GM19397 (cell line): ENCODE results near the gene MPEG1.

Experiments
- ATAC-seq: cut with Tn5 transposase; IDR thresholded peaks from one replicate; pipeline ENCODE4 v1.9.1; 2021; ENCODE audit warnings: mild to moderate bottlenecking, moderate library complexity; ENCODE audit not compliant: unreplicated experiment

Gene MPEG1

DNA sequence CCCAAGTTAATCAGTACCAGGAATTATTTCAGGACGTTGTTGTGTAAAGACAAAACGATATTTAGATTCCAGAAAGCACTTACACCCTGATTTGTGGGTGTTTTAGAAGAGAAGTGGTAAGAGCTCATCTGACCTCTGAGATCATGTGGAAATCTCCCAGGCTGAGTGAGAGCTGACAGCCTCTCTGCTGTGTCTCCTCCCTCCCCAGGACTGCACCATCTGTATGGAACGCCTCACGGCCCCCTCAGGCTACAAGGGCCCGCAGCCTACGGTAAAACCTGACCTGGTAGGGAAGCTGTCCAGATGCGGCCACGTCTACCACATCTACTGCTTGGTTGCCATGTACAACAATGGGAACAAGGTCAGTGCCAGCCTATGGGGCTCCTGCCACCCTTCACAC, 20.8 kb downstream of the MPEG1 start:
- ATAC-seq: no peak

DNA sequence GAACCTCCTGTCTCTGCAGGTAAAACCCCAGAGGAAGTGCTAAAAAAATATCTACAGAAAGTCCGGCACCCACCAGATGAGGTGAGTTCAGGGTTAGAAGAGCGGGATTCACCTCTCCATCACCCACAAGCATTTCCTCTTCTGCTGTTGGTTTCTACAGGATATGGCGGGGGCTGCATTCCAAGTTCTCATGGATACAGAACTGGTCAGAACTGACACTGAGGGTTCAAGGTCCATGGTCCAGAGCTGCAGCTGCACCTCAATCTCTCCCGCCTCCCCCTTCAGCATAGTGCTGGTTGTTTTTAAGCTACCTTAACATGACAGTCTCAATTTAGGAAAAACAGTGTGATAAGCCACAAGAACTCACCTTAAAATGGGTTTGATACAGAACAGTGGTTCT, 21.6 kb downstream of the MPEG1 start:
- ATAC-seq: no peak

DNA sequence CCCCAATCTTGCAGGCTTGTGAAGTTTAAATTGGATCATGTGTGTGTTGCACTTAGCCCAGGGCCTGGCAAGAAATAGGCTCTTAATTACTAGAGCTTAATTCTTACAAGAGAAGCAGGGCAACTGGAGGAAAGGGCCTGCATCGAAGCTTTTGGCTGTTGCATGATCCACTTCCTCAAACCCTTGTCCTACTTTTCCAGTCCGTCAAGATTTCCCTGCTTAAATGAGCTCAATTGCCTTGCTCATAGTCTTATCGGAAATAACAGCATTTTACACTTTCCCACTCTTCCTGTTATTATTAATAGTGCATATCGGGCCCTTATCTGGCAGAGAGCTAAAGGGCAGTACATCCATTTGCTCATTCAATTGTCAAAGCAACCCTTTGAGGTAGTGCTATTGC, 22.7 kb downstream of the MPEG1 start:
- ATAC-seq: no peak

DNA sequence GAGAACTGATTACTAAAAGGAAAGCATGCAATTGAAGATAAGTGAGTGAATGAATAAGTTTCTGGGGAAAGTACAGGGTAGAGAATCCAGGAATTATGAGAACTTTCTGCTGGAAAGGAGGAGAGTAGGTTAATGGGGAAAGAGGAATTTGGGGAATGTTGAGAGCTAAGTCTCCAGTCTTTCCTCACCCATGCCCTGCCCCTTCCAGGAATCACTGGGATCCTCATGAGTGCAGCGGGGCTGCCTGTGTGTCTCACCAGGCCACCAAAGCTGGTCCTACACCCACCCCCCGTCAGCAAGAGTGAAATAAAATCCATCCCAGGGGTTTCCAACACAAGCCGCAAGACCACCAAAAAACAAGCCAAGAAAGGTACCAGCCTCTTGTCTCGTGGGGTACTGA, 23.8 kb downstream of the MPEG1 start:
- no peak for ATAC-seq

DNA sequence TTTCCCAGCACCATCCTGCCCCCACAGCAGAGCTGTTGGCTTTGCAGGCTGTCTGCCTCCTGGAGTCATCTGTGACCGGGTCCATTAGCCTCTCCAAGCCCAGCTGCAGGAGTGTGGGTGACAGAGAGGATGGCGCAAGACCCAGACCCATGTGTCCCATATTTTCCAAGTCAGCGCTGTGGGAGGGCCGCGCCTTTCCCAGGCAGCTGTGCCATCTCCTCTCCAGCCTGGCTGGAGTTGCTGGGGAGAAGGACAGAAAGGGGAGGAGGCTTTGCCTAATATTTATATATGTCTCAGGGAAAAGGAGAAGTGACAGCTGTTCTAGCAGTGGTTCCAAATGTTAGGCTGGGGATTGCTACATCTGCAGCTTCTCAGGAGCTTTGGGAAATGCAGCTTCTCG, 25.1 kb downstream of the MPEG1 start:
- no peak for ATAC-seq

DNA sequence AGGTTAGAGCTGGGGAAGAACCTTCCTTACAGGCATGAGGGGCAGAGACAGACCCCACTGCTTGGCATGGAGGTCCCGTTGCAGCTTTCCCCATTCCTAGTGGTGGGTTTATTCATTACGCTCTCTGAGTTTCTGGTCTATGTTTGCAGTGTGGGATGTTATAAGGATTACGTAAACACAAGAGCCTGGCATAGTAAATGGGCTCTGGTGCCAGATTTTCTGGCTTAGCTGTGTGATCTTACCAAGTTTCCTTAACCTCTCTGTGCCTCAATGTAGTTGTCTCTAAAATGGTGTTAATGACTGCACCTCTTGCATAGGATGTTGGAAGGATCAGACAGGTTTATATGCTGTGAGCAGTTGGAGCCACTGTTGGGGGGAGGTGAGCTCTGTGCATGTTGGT, 25.7 kb downstream of the MPEG1 start:
- ATAC-seq: no peak

DNA sequence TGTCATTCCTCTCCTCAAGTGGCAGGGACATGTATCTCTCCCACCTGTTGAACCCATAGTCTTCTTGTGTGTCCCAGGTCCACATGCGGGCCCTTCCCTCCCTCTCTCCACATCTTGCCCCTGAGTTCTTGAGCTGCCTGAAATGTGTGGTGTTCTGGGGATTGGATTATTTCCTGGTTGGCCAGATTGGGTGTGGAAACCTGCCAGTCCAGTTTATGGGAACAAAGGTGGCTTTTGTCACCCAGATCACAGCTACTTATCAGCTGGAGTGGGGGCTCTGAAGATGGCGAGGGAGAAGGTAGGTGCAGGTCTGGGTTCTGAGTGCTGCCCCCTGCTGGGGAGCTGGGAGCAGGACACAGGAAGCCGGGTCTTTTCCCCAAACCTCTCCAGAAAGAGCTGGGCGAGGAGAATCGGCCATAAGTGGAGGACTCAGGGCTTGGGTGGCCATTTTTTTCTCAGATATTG, 26.6 kb downstream of the MPEG1 start:
- peak; percentile 66 for ATAC-seq

DNA sequence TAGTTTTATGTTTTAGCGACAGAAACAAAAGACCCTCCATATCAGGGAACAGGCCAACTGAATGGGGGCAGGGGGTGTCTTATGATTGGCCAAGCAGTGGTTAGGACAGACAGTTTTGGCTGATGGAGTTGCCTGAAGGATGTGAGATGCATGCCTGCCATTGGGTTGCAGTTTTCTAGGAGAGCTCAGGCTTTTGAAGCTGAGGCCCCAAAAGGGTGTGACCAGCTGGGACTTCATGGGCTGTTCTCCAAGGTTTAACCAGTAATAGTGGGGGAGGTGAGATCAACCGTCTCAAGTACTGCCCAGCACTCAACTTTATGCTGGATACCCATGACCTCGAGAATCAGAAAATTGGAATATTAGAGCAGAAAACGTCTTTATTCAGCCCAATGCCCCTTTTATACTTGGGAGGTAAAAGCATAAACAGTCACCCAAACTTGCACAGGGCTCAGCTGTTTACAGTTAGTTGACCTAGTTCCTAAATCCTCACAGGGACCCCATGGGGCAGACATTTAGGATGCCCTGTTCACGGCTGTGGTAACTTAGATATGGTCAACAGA, 27.3 kb downstream of the MPEG1 start:
- no peak for ATAC-seq

DNA sequence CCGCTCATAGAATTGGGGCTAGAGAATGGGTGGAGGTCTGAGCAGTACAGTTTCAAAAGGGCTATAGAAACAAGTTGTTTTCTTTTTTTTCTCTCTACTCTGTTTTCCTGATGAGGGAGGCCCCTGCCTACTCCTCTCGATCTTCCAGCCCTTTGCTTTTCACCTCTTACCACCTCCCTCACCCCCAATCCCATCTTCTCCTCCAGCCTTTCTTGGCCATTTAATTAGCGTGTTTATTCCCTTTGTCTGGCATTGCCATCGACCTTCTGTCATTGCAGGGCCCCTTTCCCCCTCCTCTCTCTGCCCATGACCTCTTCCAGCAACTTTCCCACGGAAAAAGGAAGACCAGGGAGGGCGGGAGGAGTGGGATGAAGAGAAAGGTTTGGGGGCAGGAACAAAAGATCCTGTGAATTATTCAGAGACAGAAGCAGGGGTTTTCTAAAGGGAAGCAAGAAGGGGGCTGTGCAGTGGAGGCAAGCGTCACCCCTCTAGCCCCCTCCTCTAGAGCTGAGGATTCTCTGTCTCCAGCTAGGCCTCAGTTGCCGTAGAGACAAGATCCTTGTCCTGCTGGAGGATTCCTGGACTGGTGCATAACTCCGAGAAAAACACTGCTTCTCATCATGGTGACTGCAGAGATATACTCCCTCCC, 27.9 kb downstream of the MPEG1 start:
- no peak for ATAC-seq

DNA sequence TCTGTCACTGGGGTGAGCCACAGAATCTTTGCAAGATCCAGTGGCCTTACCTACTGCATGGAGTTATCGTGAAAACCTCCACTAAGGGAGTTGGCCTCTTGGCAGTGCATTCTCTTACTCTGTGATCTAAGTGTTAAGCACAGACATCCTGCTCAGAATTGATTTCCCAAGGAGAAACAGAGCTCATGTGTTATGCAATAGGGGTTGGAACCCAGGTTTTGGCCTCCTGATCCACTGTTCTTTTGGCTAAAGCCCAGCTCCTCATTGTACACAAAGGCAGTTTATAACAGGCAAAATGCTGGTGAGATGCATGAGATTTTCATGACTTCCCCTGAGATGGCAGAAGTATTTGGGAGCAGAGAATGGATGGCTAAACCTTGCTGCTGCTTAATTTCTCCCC, 29.0 kb downstream of the MPEG1 start:
- no peak for ATAC-seq

DNA sequence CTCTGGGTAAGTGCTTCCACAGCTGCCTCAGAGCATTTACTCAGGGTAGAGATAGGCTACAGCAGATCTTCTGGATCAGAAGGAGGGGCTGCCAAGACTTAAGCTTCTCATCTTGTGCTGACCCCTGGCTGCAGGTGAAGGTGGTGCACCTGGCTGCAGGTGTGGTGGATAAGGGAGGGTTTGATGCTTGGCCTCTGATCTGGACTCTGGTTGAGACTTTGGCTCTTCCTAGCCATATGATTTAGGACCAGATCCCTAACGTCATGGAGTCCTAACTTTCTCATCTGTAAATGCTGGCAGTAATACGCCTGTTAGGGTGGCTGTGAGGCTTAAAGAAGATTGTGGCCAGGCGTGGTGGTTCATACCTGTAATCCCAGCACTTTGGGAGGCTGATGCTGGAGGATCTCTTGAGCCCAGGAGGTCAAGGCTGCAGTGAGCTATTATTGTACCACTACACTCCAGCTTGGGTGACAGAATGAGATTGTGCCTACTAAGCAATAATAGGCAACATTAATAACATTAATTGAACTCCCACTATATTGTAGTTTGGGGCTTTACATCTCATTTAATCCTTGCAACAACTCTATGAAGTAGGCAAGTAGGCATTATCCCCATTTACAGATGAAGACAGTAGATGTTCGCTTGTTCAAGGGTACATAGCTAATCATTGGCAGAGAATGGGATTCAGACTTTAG, 30.1 kb downstream of the MPEG1 start:
- no peak for ATAC-seq

DNA sequence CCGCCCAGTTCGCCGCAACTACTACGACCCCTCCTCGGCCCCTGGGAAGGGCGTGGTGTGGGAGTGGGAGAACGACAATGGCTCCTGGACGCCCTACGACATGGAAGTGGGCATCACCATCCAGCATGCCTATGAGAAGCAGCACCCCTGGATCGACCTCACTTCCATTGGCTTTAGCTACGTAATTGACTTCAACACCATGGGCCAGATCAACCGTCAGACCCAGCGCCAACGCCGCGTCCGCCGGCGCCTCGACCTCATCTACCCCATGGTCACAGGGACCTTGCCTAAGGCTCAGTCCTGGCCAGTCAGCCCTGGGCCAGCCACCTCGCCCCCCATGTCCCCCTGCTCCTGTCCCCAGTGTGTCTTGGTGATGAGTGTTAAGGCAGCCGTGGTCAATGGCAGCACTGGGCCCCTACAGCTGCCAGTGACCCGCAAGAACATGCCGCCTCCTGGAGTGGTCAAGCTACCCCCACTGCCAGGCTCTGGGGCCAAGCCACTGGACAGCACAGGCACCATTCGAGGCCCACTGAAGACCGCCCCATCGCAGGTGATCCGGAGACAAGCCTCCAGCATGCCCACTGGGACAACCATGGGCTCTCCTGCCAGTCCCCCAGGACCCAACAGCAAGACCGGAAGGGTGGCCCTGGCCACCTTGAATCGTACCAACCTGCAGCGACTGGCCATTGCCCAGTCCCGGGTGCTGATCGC, 30.8 kb downstream of the MPEG1 start:
- ATAC-seq: no peak

DNA sequence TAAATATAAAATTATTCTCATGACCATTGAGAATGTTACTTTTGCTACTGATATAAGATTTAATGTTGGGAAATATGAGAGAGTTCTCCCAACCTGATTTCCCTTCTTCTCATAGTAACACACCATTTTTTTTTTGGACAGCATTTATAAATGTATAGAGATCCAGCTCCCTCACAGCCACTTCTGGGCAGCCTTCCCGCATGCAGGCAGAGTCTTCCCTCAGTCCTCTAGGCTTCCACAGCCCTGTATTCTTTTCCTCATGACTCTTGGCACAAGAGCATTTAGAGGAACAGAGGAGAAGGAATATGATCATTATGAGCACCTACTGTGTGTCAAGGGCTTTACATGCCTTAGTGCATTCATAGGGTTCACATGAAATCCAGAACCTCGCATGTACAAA, 31.8 kb downstream of the MPEG1 start:
- ATAC-seq: no peak

DNA sequence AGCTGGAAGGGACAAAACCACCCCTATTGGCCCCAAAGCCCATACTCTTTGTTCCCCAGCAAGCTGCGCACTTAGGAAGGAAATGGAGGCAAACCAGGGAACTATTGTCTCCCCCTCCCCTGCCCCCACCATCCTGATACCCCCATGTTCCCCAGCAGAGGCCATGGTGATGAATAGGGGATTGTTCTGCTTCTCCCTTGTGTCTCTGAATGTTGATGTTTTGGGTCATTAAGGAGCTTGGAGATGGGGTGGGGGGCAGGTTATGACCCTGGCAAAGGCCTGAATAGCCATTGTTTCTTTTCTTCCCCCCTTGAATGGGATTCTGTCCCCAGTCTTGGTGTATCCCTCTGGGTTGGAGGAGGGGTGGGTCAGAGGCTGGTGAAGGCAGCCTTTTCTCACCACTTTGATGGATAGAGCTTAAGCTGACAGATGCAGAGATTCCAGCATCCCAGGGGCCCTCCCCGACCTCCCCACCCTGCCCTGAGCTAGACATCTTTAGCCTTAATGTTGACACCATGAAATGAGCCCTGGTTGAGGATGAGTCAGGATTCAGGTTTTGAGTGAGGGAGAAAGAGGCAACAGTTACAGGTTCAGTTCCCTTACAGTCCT, 32.5 kb downstream of the MPEG1 start:
- no peak for ATAC-seq

DNA sequence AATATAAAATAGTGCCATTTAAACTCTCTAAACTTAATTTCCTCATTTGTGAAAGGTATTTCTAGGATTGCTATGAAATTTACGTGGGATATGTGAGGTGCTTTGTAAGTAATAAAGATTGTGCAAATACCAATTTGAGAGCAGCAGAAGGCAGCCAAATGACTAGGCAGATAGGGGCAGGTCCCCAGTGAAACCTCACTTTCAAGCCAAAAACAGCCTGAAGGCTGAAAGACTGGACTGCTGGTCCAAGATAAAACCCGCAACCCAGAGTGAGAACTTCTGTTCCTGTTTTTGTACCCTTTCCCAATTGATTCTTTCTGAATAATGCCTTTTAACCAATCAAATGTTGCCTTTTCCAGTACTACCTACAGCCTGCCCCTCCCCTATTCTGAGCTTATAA, 33.6 kb downstream of the MPEG1 start:
- no peak for ATAC-seq

DNA sequence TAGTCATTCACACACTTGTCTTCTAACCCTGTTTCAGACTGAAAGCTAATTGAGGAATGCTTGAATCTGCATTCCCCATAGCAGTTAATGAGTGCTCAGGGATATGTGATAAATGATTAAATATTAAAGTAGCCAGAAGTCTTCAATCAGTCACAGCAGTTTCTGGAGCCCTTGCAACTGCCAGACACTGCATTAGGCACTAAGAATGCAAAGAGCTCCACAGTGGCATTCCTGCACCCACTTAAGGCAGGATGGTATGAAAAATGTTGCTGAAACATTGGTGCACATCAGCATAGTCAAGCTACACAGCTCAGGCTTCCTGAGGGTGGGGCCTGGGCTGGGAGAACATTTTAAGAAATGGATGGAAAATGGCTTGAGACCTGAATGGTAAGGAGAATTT, 34.3 kb downstream of the MPEG1 start:
- ATAC-seq: no peak

DNA sequence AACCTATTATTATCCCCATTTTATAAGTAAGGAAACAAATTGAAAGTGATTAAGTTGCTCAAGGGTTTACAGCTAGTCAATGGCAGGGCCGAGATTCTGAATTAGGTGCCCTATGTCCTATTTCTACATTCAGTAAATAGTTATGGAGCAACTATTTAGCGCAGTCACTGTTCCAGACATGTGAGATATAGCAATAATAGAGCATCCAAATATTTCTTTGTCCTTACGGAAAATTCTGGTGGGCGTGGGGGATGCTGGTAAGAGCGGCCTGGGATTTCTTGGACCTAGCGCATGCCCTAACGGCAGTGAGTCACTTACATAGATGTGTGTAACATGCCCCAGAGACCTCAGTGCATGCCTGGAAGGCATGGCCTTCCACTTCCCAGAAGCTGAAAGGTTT, 36.4 kb downstream of the MPEG1 start:
- no peak for ATAC-seq

DNA sequence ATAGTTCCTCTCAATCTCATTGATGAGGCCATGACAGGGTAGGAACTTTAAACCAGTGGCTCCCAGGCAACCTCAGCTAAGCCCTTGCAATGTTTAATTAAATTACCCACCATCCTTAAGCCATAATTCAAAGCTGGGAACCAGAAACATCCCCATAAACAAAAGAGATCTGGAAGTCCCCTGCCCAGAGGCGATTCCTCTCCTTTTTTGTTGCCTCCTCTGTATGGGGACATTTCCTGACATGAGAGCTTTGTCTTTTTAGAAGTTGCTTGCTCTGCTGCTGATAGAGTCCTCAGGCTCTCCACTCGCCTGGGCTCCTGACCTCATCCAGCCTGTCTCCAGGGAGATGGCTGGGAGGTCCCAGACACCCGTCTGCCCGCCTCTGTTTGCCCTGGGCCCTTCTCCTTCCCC, 37.6 kb downstream of the MPEG1 start:
- ATAC-seq: no peak

DNA sequence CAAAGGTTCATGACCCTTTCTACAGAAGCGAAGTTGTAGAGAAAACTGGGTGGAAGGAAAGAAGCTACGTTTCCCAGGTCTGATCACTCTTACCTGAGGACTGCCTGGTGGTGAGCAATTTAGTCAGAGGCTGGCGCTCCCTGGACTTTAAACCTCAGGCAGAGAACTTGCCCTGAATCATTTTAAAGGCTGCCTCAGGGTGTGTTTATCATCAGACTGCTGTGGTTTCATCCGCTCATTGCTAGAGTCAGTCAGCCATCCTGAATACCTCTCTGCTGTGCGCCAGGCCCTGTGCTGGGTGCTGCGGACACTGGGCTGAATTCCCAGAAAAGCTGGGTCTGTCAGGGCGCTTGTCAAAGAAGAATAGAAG, 38.1 kb downstream of the MPEG1 start:
- ATAC-seq: no peak

DNA sequence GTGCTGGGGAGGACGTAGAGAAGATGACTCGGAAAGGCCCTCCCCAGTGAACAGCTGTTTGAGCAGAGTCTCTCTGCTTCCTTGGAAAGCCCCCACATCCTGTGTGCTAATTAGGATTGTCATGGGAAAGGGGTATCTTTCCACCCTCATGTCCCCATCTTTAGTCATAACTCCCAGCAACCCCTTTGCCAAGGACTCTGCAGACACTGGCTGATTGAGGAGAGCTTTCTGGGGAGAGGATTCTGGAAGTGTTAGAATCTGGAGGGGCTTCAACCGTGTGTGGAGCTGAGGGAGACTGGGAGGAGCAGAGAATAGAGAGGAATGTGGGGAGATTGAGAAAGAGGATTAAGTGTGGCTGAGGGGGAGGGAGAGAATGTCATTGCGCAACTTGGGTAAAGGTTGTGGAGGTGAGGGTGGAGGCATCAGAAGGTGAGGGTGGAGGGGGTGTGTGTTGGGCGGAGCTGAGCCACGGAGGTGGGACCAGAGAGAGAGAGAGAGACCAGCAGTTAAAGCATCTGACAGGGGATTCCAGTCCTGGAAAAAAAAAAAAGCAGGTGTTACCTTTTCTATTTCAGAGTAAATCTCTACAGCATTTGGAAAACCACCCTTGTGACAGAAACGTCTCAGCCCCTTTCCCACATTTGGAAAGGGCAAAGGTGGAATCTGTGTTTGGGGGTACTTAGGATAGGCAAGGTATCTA, 38.6 kb downstream of the MPEG1 start:
- ATAC-seq: no peak
